GM12864 (cell line): ENCODE data around the gene WASF3.

Experiments used
- DNase-seq: peaks from one replicate; pipeline ENCODE4 v3.0.0-alpha.2; 2011; ENCODE audit warnings: low read depth
- H3K4me3 ChIP-seq: 2 replicates; pipeline ENCODE4 v1.5.1; 2011; ENCODE audit warnings: mild to moderate bottlenecking, low read depth, low read length, control low read depth
- TF ChIP-seq, protein P1 (sequence below): IDR thresholded peaks from 2 replicates; pipeline ENCODE4 v1.5.1; 2011; ENCODE audit warnings: low read depth, mild to moderate bottlenecking, moderate library complexity, low read length, control low read depth, inconsistent platforms; ENCODE audit errors: missing control alignments

WASF3 gene

DNA sequence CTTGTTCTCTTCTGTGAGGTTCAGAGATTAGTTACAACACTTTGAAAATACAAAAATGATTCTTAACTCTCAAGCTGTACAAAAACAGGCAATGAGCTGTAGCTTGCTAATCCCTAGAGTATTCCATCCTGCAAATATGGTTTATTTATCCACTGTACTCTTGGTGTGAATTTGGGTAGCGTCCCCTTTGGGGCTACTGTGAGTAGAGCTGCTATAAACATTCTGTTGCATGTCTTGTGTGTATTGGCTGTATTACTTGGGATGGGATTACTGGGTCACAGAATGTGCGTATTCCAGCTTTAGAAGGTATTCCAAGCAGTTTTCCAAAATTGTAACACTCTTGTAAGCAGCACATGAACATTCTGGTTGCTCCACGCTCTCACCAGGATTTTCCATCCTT lies 169.6 kb downstream of the WASF3 start:
- H3K4me3 ChIP-seq, result no peak overlapping the region
- TF ChIP-seq, protein P1, sequence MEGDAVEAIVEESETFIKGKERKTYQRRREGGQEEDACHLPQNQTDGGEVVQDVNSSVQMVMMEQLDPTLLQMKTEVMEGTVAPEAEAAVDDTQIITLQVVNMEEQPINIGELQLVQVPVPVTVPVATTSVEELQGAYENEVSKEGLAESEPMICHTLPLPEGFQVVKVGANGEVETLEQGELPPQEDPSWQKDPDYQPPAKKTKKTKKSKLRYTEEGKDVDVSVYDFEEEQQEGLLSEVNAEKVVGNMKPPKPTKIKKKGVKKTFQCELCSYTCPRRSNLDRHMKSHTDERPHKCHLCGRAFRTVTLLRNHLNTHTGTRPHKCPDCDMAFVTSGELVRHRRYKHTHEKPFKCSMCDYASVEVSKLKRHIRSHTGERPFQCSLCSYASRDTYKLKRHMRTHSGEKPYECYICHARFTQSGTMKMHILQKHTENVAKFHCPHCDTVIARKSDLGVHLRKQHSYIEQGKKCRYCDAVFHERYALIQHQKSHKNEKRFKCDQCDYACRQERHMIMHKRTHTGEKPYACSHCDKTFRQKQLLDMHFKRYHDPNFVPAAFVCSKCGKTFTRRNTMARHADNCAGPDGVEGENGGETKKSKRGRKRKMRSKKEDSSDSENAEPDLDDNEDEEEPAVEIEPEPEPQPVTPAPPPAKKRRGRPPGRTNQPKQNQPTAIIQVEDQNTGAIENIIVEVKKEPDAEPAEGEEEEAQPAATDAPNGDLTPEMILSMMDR, result no peak
- DNase-seq, result no peak

DNA sequence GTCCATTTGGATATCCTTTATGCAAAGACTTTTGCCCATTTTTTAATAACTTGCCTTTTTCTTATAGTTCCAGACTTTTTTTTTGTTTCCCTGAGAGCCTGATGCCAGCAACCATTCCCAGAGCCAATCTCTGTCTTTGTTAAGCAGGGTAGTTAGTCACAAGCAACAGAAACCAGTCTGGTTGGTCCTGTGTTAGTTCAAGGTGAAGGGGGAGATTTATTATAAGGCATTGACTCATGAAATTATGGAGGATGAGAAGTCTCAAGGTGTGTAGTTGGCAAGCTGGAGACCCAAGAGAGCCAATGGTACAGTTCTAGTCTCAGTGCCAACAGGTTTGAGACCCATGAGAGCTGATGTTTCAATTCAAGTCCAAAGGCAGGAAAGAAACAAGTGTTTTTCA lies 170.2 kb downstream of the WASF3 start:
- no peak overlapping the region for H3K4me3 ChIP-seq
- no peak for DNase-seq
- TF ChIP-seq, protein P1, result no peak

DNA sequence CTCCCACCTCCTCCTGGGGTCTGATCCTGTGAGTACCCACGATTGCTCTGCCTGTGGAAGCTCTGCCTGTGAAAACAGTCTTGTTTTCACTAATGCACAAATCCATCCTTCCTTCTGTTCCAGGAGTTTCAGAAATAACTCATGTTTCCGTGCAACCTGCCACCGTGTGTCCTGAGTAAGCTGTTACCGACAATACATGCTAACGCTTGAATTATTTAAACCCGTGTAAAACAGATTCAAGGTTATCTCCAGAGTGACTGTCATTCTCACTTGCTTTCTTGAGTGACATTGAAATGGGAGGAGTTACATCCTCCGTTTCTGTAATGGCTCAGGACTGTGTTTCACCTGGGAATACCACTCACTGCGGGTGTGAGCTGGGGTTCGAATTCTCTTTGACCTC lies 178.2 kb downstream of the WASF3 start:
- TF ChIP-seq, protein P1, result no peak
- H3K4me3 ChIP-seq, result no peak overlapping the region
- no peak for DNase-seq
